MCF 10A (cell line): Measurements from ENCODE around the gene RTN4RL2. TPM values are rescaled to one million over a fixed set of nuclear protein-coding genes. Genes with fewer than 3 reads are reported as not detected.

Experiments used
- BruUV-seq: library from RNA; stranded (reverse); fragments of 400-500 nt; replicated peaks from 2 replicates; lab custom pipeline; 2021; lab: Mats Ljungman, UMichigan
- CTCF ChIA-PET: fragments of 300-600 bp; sonication (Branson Sonifier 250); formaldehyde crosslinking; extraction: SDS; loops from one replicate; lab custom pipeline; 2021; ENCODE audit warnings: antibody characterized with exemption, inconsistent platforms; lab: Yijun Ruan, JAX
- POLR2A ChIA-PET: fragments of 300-600, 350-650 bp; sonication (Branson Sonifier 250); formaldehyde crosslinking; extraction: SDS; loops from one replicate; lab custom pipeline; 2020; ENCODE audit warnings: antibody characterized with exemption, inconsistent platforms; lab: Yijun Ruan, JAX
- DNase-seq: peaks from one replicate; pipeline ENCODE4 v3.0.0-alpha.2; 2018; ENCODE audit not compliant: unreplicated experiment
- H3K27ac Mint-ChIP-seq: one replicate; pipeline ENCODE4 v1.8.0; 2022; ENCODE audit warnings: mild to moderate bottlenecking, low read depth, mixed read lengths; ENCODE audit not compliant: unreplicated experiment
- H3K27me3 Mint-ChIP-seq: one replicate; pipeline ENCODE4 v1.8.0; 2022; ENCODE audit warnings: mixed read lengths; ENCODE audit not compliant: insufficient read depth, unreplicated experiment
- H3K36me3 Mint-ChIP-seq: one replicate; pipeline ENCODE4 v1.8.0; 2022; ENCODE audit warnings: mild to moderate bottlenecking, moderate library complexity, mixed read lengths; ENCODE audit not compliant: insufficient read depth, unreplicated experiment
- H3K4me1 Mint-ChIP-seq: one replicate; pipeline ENCODE4 v1.8.0; 2022; ENCODE audit warnings: mixed read lengths; ENCODE audit not compliant: insufficient read depth, unreplicated experiment
- H3K4me3 Mint-ChIP-seq: one replicate; pipeline ENCODE4 v1.8.0; 2022; ENCODE audit warnings: mild to moderate bottlenecking, moderate library complexity, mixed read lengths; ENCODE audit not compliant: unreplicated experiment
- H3K9me3 Mint-ChIP-seq: one replicate; pipeline ENCODE4 v1.8.0; 2022; ENCODE audit warnings: mixed read lengths; ENCODE audit not compliant: unreplicated experiment
- intact Hi-C: fragments of 100-400 bp; cut with micrococcal nuclease; formaldehyde crosslinking; loops from 2 replicates; pipeline ENCODE4 v1.14.1; 2022
- total RNA-seq: library from RNA; stranded (reverse); gene quantifications from 2 replicates; pipeline ENCODE4 v1.2.3, GENCODE V29; 2022
- TF ChIP-seq, protein P1 (sequence below): fragments of 200-600 bp; IDR thresholded peaks from one replicate; pipeline ENCODE4 v1.8.0; 2022; ENCODE audit warnings: antibody characterized with exemption, mild to moderate bottlenecking; ENCODE audit not compliant: unreplicated experiment

RTN4RL2 gene
- total RNA-seq, 1 experiment from 2014 or later, result 2.0 TPM

DNA sequence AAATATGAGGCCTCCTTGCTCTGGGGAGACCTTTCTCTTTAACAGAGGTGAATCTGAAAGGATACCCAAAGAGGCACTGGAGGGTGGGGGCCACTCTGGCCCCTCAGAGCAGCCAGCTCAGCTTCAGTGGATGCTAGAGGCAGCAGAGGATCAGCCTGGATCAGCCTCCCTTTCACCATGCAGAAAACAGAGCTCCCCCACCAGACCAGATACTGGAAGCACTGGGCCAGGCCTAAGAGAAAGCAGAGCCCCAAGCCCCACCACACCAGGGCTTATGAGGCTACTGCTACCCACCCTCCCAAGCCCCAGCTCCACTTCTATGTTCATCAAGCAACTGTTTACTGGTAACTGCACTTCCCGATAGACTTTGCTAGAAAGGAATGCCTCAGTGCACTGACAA is 29.4 kb upstream of the RTN4RL2 start:
- H3K4me1 Mint-ChIP-seq, result peaks cover 37% of the 10 kb centered on the region
- no peak overlapping the region for H3K4me3 Mint-ChIP-seq
- DNase-seq, result no peak
- TF ChIP-seq, protein P1, sequence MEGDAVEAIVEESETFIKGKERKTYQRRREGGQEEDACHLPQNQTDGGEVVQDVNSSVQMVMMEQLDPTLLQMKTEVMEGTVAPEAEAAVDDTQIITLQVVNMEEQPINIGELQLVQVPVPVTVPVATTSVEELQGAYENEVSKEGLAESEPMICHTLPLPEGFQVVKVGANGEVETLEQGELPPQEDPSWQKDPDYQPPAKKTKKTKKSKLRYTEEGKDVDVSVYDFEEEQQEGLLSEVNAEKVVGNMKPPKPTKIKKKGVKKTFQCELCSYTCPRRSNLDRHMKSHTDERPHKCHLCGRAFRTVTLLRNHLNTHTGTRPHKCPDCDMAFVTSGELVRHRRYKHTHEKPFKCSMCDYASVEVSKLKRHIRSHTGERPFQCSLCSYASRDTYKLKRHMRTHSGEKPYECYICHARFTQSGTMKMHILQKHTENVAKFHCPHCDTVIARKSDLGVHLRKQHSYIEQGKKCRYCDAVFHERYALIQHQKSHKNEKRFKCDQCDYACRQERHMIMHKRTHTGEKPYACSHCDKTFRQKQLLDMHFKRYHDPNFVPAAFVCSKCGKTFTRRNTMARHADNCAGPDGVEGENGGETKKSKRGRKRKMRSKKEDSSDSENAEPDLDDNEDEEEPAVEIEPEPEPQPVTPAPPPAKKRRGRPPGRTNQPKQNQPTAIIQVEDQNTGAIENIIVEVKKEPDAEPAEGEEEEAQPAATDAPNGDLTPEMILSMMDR, result no peak
- no peak overlapping the region for H3K27ac Mint-ChIP-seq
- no peaks in the 10 kb centered on the region for H3K36me3 Mint-ChIP-seq
- H3K27me3 Mint-ChIP-seq, result no peaks in the 10 kb centered on the region
- no TSS peak for BruUV-seq
- CTCF ChIA-PET, result interaction anchor here (0.6 to 1.7 kb wide), 5 partner anchors 27 to 231 kb away, joined by 3 to 5 read pairs (median 4); no protein-coding TSS in a partner anchor
- intact Hi-C loops, result no loop called here
- H3K9me3 Mint-ChIP-seq, result no peaks in the 10 kb centered on the region
- POLR2A ChIA-PET, result interaction anchor here (0.6 kb wide), 1 partner anchor 42 kb away, joined by 3 read pairs; no protein-coding TSS in a partner anchor

DNA sequence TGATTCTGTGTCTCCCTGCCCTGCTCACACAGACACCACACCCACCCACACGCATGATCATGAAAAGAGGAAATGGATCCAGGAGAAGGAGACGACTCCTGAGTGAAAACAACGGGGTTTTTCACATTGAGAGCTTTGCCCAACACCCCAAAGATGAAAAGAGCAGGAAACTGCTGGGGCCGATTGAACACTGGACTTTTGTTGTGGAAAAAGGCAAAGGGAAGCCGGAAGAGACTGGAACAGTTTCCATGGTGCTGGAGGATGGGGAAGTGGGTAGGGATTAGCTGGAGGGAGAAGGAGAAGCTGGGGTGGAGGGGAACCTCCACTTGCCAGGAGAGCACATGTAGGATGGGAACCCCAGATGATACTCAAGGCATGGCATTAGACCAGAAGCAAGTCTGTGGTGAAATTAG is 28.2 kb upstream of the RTN4RL2 start:
- no peaks in the 10 kb centered on the region for H3K9me3 Mint-ChIP-seq
- POLR2A ChIA-PET, result no interaction called here
- H3K4me3 Mint-ChIP-seq, result no peak overlapping the region
- TF ChIP-seq, protein P1, result no peak
- no TSS peak for BruUV-seq
- H3K4me1 Mint-ChIP-seq, result peaks cover 28% of the 10 kb centered on the region
- H3K36me3 Mint-ChIP-seq, result no peaks in the 10 kb centered on the region
- H3K27ac Mint-ChIP-seq, result peak overlapping the region; percentile 46
- intact Hi-C loops, result no loop called here
- no peak for DNase-seq
- CTCF ChIA-PET, result interaction anchor here (0.6 to 1.7 kb wide), 3 partner anchors 61 to 98 kb away, joined by 3 to 5 read pairs (median 4); no protein-coding TSS in a partner anchor
- no peaks in the 10 kb centered on the region for H3K27me3 Mint-ChIP-seq

DNA sequence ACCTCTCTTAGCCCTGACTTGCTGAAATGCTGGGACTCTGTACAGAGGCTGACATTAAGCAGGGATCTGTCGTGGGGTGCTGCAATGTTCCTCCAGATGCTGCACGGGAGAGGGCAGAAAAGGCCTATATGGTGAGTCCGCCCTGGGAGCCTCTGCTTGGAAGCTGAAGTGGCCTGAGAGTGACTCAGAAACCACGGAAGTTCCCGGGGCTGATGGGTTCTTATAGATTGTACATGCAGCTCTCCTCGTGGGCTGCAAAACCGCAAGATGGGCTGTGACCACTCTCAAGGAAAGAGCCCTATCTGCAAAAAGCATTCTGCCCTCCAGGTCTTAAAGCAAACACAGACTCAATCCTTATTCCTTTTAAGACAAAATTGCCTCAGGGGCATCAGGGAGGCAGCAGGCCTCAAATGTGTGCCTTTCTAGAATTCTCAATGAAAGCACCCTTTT is 27.6 kb upstream of the RTN4RL2 start:
- no TSS peak for BruUV-seq
- Mint-ChIP-seq H3K27ac (peak overlapping the region; percentile 46), H3K9me3 (no peaks in the 10 kb centered on the region), H3K4me1 (peaks cover 22% of the 10 kb centered on the region), H3K36me3 (no peaks in the 10 kb centered on the region), H3K27me3 (no peaks in the 10 kb centered on the region), H3K4me3 (no peak overlapping the region)
- intact Hi-C loops, result no loop called here
- CTCF ChIA-PET, result interaction anchor here (1.7 kb wide), 1 partner anchor 61 kb away, joined by 5 read pairs; no protein-coding TSS in a partner anchor
- TF ChIP-seq, protein P1, result no peak
- DNase-seq, result no peak
- POLR2A ChIA-PET, result no interaction called here

DNA sequence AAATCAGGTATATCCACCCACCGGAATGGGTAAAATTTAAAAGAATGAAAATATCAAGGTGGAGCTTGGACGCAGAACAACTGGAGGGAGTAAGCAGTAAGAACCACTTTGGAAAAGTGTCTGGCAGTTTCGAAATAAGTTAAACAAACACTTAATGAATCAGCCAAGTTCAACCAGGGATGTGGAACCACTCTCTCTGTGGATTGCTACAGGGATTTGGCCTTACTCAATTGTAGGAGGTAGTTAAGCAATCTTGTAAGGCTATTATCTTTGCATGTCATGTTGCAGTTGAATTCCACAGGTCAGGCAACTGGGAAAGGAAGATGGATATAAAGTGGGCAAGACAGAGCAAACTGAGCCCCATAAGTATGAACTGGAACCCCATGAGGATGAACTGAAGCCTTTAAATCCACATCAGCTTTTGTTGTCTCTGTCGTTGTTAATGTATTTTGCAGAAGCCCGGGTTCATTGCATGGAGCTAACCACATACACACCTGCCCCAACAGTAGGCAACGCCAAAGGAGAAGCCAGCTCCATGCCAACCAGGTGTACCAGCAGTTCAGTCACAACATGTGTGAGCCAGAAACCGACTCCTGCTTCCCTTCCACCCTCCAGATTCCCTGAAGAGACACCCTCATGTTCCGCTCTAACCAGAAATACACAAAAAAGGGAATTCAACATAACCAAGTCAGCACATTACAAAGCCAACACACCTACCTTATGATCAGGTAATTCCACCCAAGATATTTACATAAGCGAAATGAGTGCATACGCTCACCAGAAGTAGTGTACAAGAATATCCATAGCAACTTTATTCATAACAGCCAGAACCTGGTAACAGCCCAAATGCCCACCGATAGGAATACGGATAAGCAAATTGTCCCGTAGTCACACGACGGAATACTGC is 25.4 kb upstream of the RTN4RL2 start:
- no TSS peak for BruUV-seq
- Mint-ChIP-seq H3K4me1 (peaks cover 17% of the 10 kb centered on the region), H3K27ac (peak overlapping the region; percentile 85), H3K4me3 (peak overlapping the region; percentile 41), H3K9me3 (no peaks in the 10 kb centered on the region), H3K27me3 (no peaks in the 10 kb centered on the region), H3K36me3 (no peaks in the 10 kb centered on the region)
- peak; percentile 96 for DNase-seq
- ChIA-PET POLR2A (interaction anchor here (0.5 to 1.8 kb wide), 13 partner anchors 8 to 354 kb away, joined by 3 to 18 read pairs (median 3); partner anchors contain the start of gene SLC43A3), CTCF (interaction anchor here (0.6 to 5.8 kb wide), 7 partner anchors 9 to 95 kb away, joined by 3 to 40 read pairs (median 4); no protein-coding TSS in a partner anchor)
- intact Hi-C loops, result no loop called here
- TF ChIP-seq, protein P1, result no peak
